T-helper 2 cell treated with Interferon-gamma antibody and Interleukin-4, amounts not matched to agents 5 μg/mL and 100 μg/mL, for 36 hours (primary cell): ENCODE measurements around the gene SYT14.
"Not testable (repeated sequence)": the region's sequence is repeated elsewhere in the genome, so short reads cannot be mapped to it uniquely, and the experiment has no call there.

Experiments used
- DNase-seq: peaks from one replicate; pipeline ENCODE4 v3.0.0; 2021; ENCODE audit warnings: low spot score
- H3K27ac Mint-ChIP-seq: one replicate; pipeline ENCODE4 v1.8.0; 2021; ENCODE audit warnings: mild to moderate bottlenecking, mixed read lengths
- H3K27me3 Mint-ChIP-seq: one replicate; pipeline ENCODE4 v1.8.0; 2021; ENCODE audit warnings: low read depth, mixed read lengths
- H3K36me3 Mint-ChIP-seq: one replicate; pipeline ENCODE4 v1.8.0; 2021; ENCODE audit warnings: low read depth, mixed read lengths
- H3K4me1 Mint-ChIP-seq: one replicate; pipeline ENCODE4 v1.8.0; 2021; ENCODE audit warnings: low read depth, mixed read lengths
- H3K4me3 Mint-ChIP-seq: one replicate; pipeline ENCODE4 v1.8.0; 2022; ENCODE audit warnings: mild to moderate bottlenecking, moderate library complexity, mixed read lengths
- H3K9me3 Mint-ChIP-seq: one replicate; pipeline ENCODE4 v1.8.0; 2021; ENCODE audit warnings: mixed read lengths

SYT14 gene

DNA sequence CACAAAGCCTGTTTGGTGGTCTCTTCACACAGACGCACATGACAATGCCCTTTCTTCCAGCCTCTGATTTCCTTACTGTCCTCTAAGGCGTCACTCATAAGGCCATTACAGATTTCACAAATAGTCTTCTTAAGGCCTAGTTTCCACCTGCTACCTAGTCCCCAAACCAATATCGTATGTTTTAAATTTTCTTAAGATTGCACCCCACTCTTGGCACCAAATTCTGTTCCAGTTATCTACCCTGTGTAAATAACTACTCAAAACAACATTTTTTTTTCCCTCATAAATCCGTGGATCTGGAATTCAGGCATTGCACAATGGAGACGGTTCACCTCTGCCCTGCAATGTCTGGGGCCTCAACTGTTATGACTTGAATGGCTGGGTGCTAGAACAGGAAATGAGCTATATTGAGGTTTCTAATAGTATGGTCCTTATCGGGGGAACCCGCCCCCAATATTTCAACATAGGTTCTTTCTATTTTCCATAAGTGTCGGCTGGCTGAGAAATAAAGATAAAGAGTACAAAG is 257.7 kb downstream of the SYT14 start:
- Mint-ChIP-seq H3K9me3 (no peaks in the 10 kb centered on the region), H3K36me3 (no peaks in the 10 kb centered on the region), H3K4me3 (no peak overlapping the region), H3K27ac (no peak overlapping the region), H3K27me3 (no peaks in the 10 kb centered on the region), H3K4me1 (no peaks in the 10 kb centered on the region)
- no peak for DNase-seq

DNA sequence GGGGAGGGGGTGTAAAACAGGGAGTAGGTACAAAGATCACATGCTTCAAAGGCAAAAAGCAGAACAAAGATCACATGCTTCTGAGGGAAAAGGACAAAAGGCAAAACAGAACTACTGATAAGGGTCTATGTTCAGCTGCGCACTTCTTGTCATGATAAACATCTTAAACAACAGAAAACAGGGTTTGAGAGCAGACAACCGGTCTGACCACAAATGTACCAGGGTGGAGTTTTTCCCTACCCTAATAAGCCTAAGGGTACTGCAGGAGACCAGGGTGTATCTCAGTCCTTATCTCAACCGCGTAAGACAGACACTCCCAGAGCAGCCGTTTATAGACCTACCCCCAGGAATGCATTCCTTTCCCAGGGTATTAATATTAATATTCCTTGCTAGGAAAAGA is 258.2 kb downstream of the SYT14 start:
- H3K4me1 Mint-ChIP-seq, H3K36me3 Mint-ChIP-seq, H3K27ac Mint-ChIP-seq, H3K27me3 Mint-ChIP-seq, H3K9me3 Mint-ChIP-seq, DNase-seq, H3K4me3 Mint-ChIP-seq: not testable (repeated sequence)

DNA sequence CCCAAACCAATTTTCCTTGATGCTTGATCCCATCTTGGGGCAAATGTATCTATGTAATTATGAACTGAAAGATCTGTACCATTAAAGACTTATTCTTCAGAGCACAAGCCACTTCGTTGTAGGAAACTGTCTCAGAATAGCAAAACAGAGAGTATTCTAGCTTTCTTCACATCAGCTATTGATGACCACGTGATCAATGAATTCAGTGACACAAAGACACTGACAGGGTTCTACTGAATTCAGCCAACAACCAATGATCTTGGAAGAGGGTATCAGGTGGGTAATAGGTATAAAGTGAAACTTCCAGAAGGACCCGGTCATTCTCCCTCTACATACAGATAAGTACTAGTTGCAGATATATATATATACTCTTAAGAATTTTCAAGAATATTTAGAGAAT is 260.8 kb downstream of the SYT14 start:
- Mint-ChIP-seq H3K9me3 (no peaks in the 10 kb centered on the region), H3K27me3 (no peaks in the 10 kb centered on the region), H3K4me3 (no peak overlapping the region), H3K27ac (no peak overlapping the region), H3K4me1 (no peaks in the 10 kb centered on the region), H3K36me3 (no peaks in the 10 kb centered on the region)
- no peak for DNase-seq

DNA sequence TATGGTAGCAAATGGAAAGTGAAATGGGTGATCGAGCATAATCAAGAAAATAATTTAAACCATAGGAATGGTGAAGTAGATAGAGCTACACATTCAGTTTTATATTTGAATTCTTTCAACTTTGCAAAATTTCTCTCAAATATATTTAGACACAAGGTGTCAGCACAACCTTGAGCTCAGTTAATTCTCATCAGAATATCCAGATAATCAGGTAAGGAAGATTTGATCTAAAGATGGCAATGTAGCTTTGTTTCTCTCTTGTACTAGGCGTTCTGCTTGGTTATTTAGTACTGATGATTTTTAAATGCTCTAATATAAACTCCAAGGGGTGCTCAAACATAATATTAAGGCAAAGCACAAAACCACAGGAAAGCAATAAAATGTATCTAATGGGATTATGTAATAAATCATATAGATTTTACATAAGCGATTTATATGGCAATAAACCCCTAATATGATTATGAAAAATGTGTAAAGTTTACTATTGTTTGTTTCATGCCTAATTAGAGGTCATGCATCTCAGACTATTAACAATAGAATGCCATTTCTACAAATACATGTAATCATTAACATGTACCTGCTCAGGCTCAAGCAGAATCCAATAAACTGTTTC is 262.2 kb downstream of the SYT14 start:
- Mint-ChIP-seq H3K4me3 (no peak overlapping the region), H3K27ac (no peak overlapping the region), H3K4me1 (no peaks in the 10 kb centered on the region), H3K27me3 (no peaks in the 10 kb centered on the region), H3K36me3 (no peaks in the 10 kb centered on the region), H3K9me3 (no peaks in the 10 kb centered on the region)
- DNase-seq: no peak

DNA sequence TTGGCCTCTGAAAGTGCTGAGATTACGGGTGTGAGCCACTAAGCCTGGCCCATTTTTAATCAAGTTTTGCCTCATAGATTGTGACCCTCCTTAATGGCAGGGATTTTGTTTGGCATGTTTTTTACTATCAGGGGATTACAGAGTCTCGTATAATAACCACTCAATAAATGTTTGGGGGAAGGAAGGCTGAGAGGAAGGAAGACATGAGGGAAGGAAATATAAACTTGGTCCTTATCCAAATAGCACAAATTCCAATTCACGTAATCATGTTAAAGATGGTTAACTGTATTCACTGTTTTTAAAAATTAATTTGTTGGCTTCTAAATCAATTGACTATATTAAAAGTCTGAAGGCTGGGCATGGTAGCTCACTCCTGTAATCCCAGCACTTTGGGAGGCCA is 263.7 kb downstream of the SYT14 start:
- no peak overlapping the region for H3K27ac Mint-ChIP-seq
- DNase-seq: no peak
- H3K27me3 Mint-ChIP-seq: no peaks in the 10 kb centered on the region
- H3K36me3 Mint-ChIP-seq: no peaks in the 10 kb centered on the region
- no peaks in the 10 kb centered on the region for H3K4me1 Mint-ChIP-seq
- no peak overlapping the region for H3K4me3 Mint-ChIP-seq
- H3K9me3 Mint-ChIP-seq: no peaks in the 10 kb centered on the region

DNA sequence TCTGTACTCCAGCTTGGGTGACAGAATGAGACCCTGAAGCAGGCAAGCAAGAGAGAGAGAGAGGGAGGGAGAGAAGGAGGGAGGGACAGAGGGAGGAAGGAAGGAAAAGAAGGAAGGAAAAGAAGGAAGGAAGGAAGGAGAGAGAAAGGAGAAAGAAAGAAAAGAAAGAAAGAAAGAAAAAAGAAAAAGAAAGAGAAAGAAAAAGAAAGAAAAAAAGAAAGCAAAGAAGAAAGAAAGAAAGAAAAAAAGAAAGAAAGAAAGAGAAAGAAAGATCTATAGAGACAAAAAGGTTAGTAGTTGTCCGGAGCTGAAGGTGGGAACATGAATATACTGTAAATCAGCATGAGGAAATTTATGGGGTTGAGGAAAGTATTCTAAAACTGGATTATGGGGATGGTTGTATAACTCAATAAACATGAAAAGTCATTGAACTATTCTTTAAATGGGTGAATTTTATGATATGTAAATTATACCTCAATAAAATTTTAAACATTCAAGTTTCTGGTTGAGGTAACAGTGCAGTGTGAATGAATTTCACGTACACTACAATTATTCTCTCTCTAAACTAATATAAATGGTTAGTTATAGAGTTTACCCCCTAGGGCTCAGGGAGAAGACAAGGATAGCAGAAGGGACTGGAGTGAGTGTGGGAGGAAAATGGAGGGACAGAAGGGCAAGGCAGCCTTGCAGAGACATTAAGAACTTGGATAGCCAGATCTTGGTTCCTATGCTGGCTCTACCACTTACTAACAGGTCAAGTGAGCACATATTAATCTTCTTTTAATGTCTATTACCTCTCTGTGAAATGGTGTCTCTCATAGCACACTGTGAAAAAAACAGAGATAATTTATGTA is 269.8 kb downstream of the SYT14 start:
- H3K27ac Mint-ChIP-seq: no peak overlapping the region
- no peak for DNase-seq
- H3K36me3 Mint-ChIP-seq: no peaks in the 10 kb centered on the region
- H3K4me1 Mint-ChIP-seq: no peaks in the 10 kb centered on the region
- H3K9me3 Mint-ChIP-seq: no peaks in the 10 kb centered on the region
- H3K27me3 Mint-ChIP-seq: no peaks in the 10 kb centered on the region
- no peak overlapping the region for H3K4me3 Mint-ChIP-seq

DNA sequence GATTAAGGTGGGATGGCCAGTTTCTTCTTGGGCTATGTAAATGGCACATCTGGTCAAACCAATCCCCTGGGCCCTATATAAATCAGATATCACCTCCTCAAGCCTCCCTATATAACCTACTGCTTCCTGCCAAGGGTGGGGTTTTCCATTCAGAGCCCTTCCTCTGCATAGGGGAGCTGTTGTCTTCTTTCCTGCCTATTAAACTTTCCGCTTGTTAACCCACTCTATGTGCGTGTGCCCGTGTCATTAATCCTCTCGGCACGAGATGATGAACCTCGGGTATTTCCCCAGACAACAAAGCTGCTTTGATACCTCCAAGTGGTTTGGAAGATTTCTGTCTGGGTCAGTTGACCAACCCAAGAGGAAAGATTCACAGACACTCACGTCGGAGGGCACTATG is 275.3 kb downstream of the SYT14 start:
- H3K27ac Mint-ChIP-seq: no peak overlapping the region
- H3K36me3 Mint-ChIP-seq: no peaks in the 10 kb centered on the region
- H3K9me3 Mint-ChIP-seq: no peaks in the 10 kb centered on the region
- peaks cover 5% of the 10 kb centered on the region for H3K27me3 Mint-ChIP-seq
- no peak overlapping the region for H3K4me3 Mint-ChIP-seq
- no peaks in the 10 kb centered on the region for H3K4me1 Mint-ChIP-seq
- no peak for DNase-seq

DNA sequence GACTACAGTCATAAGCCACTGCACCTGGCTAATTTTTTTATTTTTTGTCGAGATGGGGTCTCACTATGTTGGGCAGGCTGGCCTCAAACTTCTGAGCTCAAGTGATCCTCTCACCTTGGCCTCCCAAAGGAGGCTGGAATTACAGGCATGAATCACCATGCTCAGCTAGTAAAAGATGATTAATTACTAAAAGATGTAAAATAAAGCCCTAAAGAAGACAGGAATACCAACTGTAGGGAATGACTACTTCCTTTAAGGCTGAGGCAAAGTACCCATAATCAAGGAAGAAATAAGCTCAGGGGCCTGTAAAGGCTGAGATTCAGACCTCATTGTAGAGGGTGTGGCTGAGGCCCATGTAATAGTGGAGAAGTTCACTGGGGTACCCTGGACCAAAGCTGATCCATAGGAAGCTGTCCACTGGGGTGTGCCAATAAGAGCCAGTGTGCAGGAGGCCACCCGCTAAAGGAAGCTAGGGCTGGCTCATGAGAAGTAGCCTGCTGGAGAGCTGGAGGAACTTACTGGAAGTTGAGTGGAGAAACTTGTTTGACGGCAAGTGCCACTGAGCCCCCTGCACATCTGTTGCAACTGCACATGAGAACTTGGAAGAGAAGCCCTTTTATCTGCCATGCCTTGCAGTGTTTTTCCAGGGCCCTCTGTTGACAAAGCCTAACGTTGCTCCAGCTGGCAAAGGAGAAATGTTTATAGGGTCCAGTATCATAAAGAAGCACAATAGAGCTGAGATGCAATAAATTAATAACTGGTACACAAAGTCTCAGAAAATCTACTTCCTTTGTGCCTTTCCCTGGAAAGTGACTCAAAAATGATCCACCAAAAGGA is 276.8 kb downstream of the SYT14 start:
- Mint-ChIP-seq H3K4me1 (no peaks in the 10 kb centered on the region), H3K27me3 (peaks cover 9% of the 10 kb centered on the region), H3K36me3 (no peaks in the 10 kb centered on the region), H3K27ac (no peak overlapping the region), H3K9me3 (no peaks in the 10 kb centered on the region), H3K4me3 (no peak overlapping the region)
- DNase-seq: no peak

DNA sequence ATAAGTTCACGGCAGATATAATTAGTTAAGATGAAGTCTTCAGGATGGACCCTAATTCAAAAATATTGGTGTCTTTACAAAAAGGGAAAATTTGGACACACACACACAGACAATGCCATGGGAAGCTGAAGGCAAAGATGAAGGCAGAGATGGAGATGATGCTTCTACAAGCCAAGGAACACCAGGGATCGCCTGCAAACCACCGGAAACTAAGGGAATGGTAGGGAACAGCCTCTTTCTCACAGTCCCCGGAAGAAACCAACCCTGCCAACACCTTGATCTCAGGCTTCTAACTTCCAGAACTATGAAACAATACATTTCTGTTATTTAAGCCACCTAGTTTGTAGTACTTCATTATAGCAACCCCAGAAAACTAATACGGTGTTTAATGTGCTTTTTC is 279.5 kb downstream of the SYT14 start:
- no peak for DNase-seq
- H3K27ac Mint-ChIP-seq: no peak overlapping the region
- no peak overlapping the region for H3K4me3 Mint-ChIP-seq
- no peaks in the 10 kb centered on the region for H3K9me3 Mint-ChIP-seq
- no peaks in the 10 kb centered on the region for H3K36me3 Mint-ChIP-seq
- peaks cover 15% of the 10 kb centered on the region for H3K27me3 Mint-ChIP-seq
- no peaks in the 10 kb centered on the region for H3K4me1 Mint-ChIP-seq

DNA sequence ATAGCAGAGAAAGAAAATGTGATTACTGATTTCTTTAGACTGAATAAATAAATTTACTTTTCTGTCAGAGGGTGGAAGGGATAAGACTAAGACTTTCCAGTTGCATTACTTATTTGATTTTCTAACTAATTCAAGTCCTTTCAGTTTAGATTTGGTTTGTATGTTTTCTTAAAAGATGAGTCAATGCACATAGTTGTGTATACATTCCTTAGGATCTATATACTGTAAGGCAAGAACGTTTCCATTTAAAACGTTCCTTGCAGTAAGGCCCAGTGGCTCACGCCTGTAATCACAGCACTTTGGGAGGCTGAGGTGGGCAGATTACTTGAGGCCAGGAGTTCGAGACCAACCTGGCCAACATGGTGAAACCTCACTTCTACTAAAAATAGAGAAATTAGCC is 280.0 kb downstream of the SYT14 start:
- Mint-ChIP-seq H3K9me3 (no peaks in the 10 kb centered on the region), H3K36me3 (no peaks in the 10 kb centered on the region), H3K4me3 (no peak overlapping the region), H3K27me3 (peaks cover 17% of the 10 kb centered on the region), H3K4me1 (no peaks in the 10 kb centered on the region), H3K27ac (no peak overlapping the region)
- DNase-seq: no peak
